Astrocyte of the cerebellum (primary cell): ENCODE results near the gene CYP27B1.

Experiments used
- DNase-seq: peaks from one replicate; pipeline ENCODE4 v3.0.0-alpha.2; 2011; ENCODE audit warnings: low read depth
- H3K4me3 ChIP-seq: 2 replicates; pipeline ENCODE4 v1.5.1; 2011; ENCODE audit warnings: mild to moderate bottlenecking, low read depth, low read length, moderate library complexity
- CTCF ChIP-seq: IDR thresholded peaks from 2 replicates; pipeline ENCODE4 v1.5.1; 2012; ENCODE audit warnings: low read length, low read depth, moderate library complexity, mild to moderate bottlenecking; ENCODE audit errors: missing control alignments
- in situ Hi-C: cut with HindIII; loops from 2 replicates; pipeline ENCODE4 v1.10.0; 2017; ENCODE audit warnings: low sequenced_read_pairs

Gene CYP27B1

DNA sequence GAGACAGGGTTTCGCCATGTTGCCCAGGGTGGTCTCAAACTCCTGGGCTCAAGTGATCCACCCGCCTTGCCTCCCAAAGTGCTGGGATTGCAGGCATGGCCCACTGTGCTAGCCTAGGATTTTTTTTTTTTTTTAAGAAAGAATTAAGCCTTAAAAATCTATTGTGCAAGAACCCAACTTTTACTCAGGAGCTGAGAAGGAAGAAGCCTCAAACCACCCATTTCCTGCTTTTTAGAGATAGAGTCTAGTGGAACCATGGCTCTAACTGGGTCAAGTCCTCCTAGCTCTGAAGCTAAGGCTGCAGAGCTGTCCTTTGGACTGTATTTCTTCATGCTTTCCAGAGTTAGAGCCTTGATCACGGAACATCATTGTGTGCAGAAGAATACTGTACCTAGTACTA lies 14.4 kb upstream of the CYP27B1 start:
- in situ Hi-C loops: no loop called here
- no peak overlapping the region for H3K4me3 ChIP-seq
- no peak for DNase-seq
- TF ChIP-seq CTCF: no peak

- DNase-seq: no peak
- H3K4me3 ChIP-seq: no peak overlapping the region
- TF ChIP-seq CTCF: no peak
- in situ Hi-C loops: no loop called here
Observed at GRCh38 chr12:57780284-57780897, 13.5 kb upstream of the CYP27B1 start.

DNA sequence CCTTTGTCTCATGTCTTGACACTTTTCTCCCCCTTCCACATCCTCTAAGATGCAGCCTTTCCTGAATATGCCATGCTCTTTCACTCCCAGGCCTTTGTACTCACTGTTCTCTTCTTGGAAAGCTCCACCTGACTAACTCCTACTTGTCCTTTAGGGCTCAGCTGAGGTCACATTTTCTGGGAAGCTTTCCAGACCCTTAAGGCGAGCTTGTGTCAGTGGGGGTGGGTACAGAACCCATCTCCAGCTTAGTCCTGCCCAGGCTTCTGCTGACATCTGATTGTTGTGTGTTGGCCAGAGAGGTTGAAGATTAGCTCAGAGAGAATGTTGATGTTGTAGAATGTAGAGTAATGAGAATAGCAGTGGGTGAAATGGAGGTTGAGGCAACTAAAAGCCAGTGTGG lies 12.9 kb upstream of the CYP27B1 start:
- in situ Hi-C loops: no loop called here
- no peak overlapping the region for H3K4me3 ChIP-seq
- DNase-seq: no peak
- no peak for TF ChIP-seq CTCF

DNA sequence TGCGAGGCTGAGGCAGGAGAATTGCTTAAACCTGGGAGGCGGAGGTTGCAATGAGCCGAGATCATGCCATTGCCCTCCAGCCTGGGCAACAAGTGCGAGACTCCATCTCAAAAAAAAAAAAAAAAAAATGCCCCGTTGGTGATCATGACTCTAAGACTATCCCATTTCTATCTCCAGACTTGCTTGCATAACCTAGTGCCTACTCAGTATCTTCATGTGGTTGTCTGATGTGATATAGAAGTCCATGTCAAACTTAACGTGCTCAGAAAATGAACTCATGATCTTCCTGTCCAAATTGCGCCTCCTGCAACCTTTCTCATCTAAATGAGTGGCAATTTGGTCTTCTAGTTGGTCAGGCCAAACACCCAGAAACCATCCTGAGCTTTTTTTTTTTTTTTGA lies 11.0 kb upstream of the CYP27B1 start:
- in situ Hi-C loops: no loop called here
- H3K4me3 ChIP-seq: no peak overlapping the region
- no peak for TF ChIP-seq CTCF
- DNase-seq: no peak

DNA sequence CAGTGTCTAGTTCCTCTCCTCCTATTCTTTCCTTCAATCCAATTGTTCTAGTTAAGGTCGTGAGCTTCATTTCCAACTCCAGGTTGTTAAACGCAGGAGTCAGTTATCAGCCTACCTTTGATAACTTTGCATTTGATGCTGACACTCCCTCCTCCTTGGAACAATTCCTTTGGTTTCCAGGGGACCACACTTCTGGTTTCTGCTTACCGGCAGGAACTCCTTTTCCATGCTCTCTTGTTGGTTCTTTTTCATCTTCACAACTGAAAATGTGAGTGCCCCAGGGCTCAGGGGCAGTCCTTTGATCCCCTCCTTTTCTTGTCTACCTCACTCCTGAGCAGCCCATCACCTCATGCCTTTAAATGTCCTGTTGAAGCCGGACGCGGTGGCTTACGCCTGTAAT lies 10.5 kb upstream of the CYP27B1 start:
- TF ChIP-seq CTCF: no peak
- no peak for DNase-seq
- no peak overlapping the region for H3K4me3 ChIP-seq
- in situ Hi-C loops: no loop called here

- no peak for TF ChIP-seq CTCF
- no peak overlapping the region for H3K4me3 ChIP-seq
- in situ Hi-C loops: no loop called here
- DNase-seq: no peak
Observed at GRCh38 chr12:57776247-57776587, 9.3 kb upstream of the CYP27B1 start.
